Embryonic facial prominence (tissue), 1 donor: ENCODE results near the gene PLOD1.
"Not testable (repeated sequence)": the region's sequence is repeated elsewhere in the genome, so short reads cannot be mapped to it uniquely, and the experiment has no call there.

Source experiments
- DNase-seq: peaks from one replicate; pipeline ENCODE4 v3.0.0-alpha.2; 2016; ENCODE audit errors: extremely low spot score

The PLOD1 gene

GRCh38 chr1:12005488-12006166 lies 71.1 kb downstream of the PLOD1 start:
- DNase-seq: no peak

- DNase-seq: no peak
Observed at GRCh38 chr1:12006167-12006921, 71.8 kb downstream of the PLOD1 start.

- DNase-seq: no peak
Observed at GRCh38 chr1:12007204-12007603, 72.7 kb downstream of the PLOD1 start.

- not testable (repeated sequence) for DNase-seq
Observed at GRCh38 chr1:12008355-12008754, 73.8 kb downstream of the PLOD1 start.

- DNase-seq: no peak
Observed at GRCh38 chr1:12009318-12009947, 74.9 kb downstream of the PLOD1 start.

- DNase-seq: no peak
Observed at GRCh38 chr1:12010746-12011570, 76.4 kb downstream of the PLOD1 start.

- no peak for DNase-seq
Observed at GRCh38 chr1:12011998-12012397, 77.5 kb downstream of the PLOD1 start.

GRCh38 chr1:12012560-12013316 lies 78.2 kb downstream of the PLOD1 start:
- DNase-seq: no peak

- DNase-seq: no peak
Observed at GRCh38 chr1:12014141-12014991, 79.8 kb downstream of the PLOD1 start.

- DNase-seq: no peak
Observed at GRCh38 chr1:12015001-12015491, 80.5 kb downstream of the PLOD1 start.

- no peak for DNase-seq
Observed at GRCh38 chr1:12015499-12015898, 81.0 kb downstream of the PLOD1 start.

GRCh38 chr1:12016182-12016581 lies 81.7 kb downstream of the PLOD1 start:
- no peak for DNase-seq

GRCh38 chr1:12019858-12020509 lies 85.5 kb downstream of the PLOD1 start:
- no peak for DNase-seq

GRCh38 chr1:12021616-12022015 lies 87.1 kb downstream of the PLOD1 start:
- no peak for DNase-seq

- DNase-seq: no peak
Observed at GRCh38 chr1:12022036-12022435, 87.5 kb downstream of the PLOD1 start.
